Lung (tissue), 12 donors: Measurements from ENCODE around the gene GGA1. TPM values are rescaled to one million over a fixed set of nuclear protein-coding genes. Genes with fewer than 3 reads are reported as not detected.

Experiments used
- ATAC-seq: fragments of 200-7000 bp; cut with Tn5 transposase; one replicate; pipeline ENCODE4 v1.9.1; 2020; ENCODE audit warnings: moderate number of reproducible peaks; ENCODE audit not compliant: insufficient read depth, low FRiP score
- DNase-seq, 3 donors: peaks; one replicate each; pipeline ENCODE4 v3.0.0-alpha.2; 2013 to 2017
- H3K27ac ChIP-seq, 2 donors: one replicate each; pipeline ENCODE4 v1.5.1; 2013; ENCODE audit warnings: mild to moderate bottlenecking in 2 of 2, moderate library complexity in 2 of 2, control low read depth in 1 of 2, inconsistent platforms in 1 of 2, low read depth in 1 of 2, low read length in 1 of 2
- H3K27me3 ChIP-seq, 3 donors: one replicate each; pipeline ENCODE4 v1.5.1; 2013; ENCODE audit warnings: low read length in 2 of 3; ENCODE audit not compliant: control insufficient read depth in 3 of 3, insufficient read depth in 3 of 3
- H3K36me3 ChIP-seq, 4 donors: one replicate each; pipeline ENCODE4 v1.5.1; 2013; ENCODE audit warnings: low read length in 4 of 4, mild to moderate bottlenecking in 1 of 4, moderate library complexity in 1 of 4; ENCODE audit not compliant: control insufficient read depth in 4 of 4, insufficient read depth in 4 of 4
- H3K4me1 ChIP-seq, 5 donors: one replicate each; pipeline ENCODE4 v1.5.1; 2013; ENCODE audit warnings: low read length in 5 of 5, mild to moderate bottlenecking in 2 of 5, moderate library complexity in 1 of 5; ENCODE audit not compliant: control insufficient read depth in 5 of 5, insufficient read depth in 5 of 5
- H3K4me3 ChIP-seq: one replicate; pipeline ENCODE4 v1.5.1; 2013; ENCODE audit warnings: mild to moderate bottlenecking, control low read depth, moderate library complexity
- H3K9ac ChIP-seq, 2 donors: one replicate each; pipeline ENCODE4 v1.5.1; 2013; ENCODE audit warnings: low read length in 2 of 2, control low read depth in 1 of 2; ENCODE audit not compliant: insufficient read depth in 1 of 2
- H3K9me3 ChIP-seq, 4 donors: one replicate each; pipeline ENCODE4 v1.5.1; 2013; ENCODE audit warnings: low read length in 3 of 4, mild to moderate bottlenecking in 1 of 4, moderate library complexity in 1 of 4; ENCODE audit not compliant: control insufficient read depth in 4 of 4, insufficient read depth in 3 of 4
- CTCF ChIP-seq: IDR thresholded peaks from 2 replicates; pipeline ENCODE4 v1.5.1; 2012; ENCODE audit warnings: mild to moderate bottlenecking; ENCODE audit errors: control extremely low read depth, extremely low read depth
- WGBS, 2 donors: extraction: QIAGEN DNeasy Blood & Tissue Kit; methylation state at CpG; one replicate each; pipeline ENCODE4 v1.1.7; 2013; 5-methylcytosine and 5-hydroxymethylcytosine counted together
- polyA plus RNA-seq, 2 donors: library from polyadenylated mRNA; stranded (reverse); fragments of 200-250 nt; gene quantifications; one replicate each; pipeline ENCODE4 v1.2.1, GENCODE V29; 2013
- total RNA-seq, 2 donors: library from RNA; depleted of rRNA in 1 of 2; stranded (reverse); fragments of >200 nt in 1 of 2; gene quantifications; one replicate each; pipeline ENCODE4 v1.2.1, GENCODE V29; 2014 to 2021
- donor health status: control.
- donor health status: control.
- donor health status: Bipolar disorder and iron deficiency.
- donor health status: healthy.
- donor health status: DM: yes; HTN: yes; CAD: no.

GGA1 gene
- total and polyA plus RNA-seq, 4 donors, result 51.5 to 72.4 (median 57.5) TPM

GRCh38 chr22:37679670-37680069 is 71.0 kb downstream of the GGA1 start:
- H3K27ac ChIP-seq, result peak overlapping the region in 1 of 2 donors; percentile 32

GRCh38 chr22:37680191-37680851 is 71.7 kb downstream of the GGA1 start:
- no peak for TF ChIP-seq CTCF
- Histone ChIP-seq H3K36me3 (peaks cover 0 to 7% (median 4%) of the 10 kb centered on the region in 4 donors), H3K9me3 (no peaks in the 10 kb centered on the region), H3K4me1 (peaks cover 0 to 8% (median 3%) of the 10 kb centered on the region in 5 donors), H3K4me3 (no peak overlapping the region), H3K27ac (peak overlapping the region in 1 of 2 donors; percentile 32), H3K27me3 (no peaks in the 10 kb centered on the region), H3K9ac (no peak overlapping the region)
- ATAC-seq (no peak), DNase-seq (no peak)
- 86 to 89% methylated on average over 7 of the region's 7 CpGs for WGBS, 2 donors

More at GRCh38 chr22:37679670-37680069, 71.0 kb downstream of the GGA1 start:
- H3K27me3 ChIP-seq, result no peaks in the 10 kb centered on the region
- TF ChIP-seq CTCF, result no peak
- no peak for DNase-seq
- no peak overlapping the region for H3K4me3 ChIP-seq
- H3K9me3 ChIP-seq, result no peaks in the 10 kb centered on the region
- H3K36me3 ChIP-seq, result peaks cover 0 to 7% (median 4%) of the 10 kb centered on the region in 4 donors
- ATAC-seq, result no peak
- peaks cover 0 to 9% (median 5%) of the 10 kb centered on the region in 5 donors for H3K4me1 ChIP-seq
- H3K9ac ChIP-seq, result no peak overlapping the region
- 87 to 88% methylated on average over 8 of the region's 8 CpGs for WGBS, 2 donors

- WGBS, 2 donors, result 65 to 80% methylated on average over 2 of the region's 2 CpGs
- peaks cover 0 to 8% (median 5%) of the 10 kb centered on the region in 5 donors for H3K4me1 ChIP-seq
- ATAC-seq (no peak), DNase-seq (no peak)
- H3K9ac ChIP-seq, result no peak overlapping the region
- H3K36me3 ChIP-seq, result peaks cover 0 to 7% (median 4%) of the 10 kb centered on the region in 4 donors
- H3K27me3 ChIP-seq, result no peaks in the 10 kb centered on the region
- TF ChIP-seq CTCF, result no peak
- no peak overlapping the region for H3K4me3 ChIP-seq
- H3K9me3 ChIP-seq, result no peaks in the 10 kb centered on the region
- no peak overlapping the region for H3K27ac ChIP-seq
Observed at GRCh38 chr22:37681001-37681424, 72.4 kb downstream of the GGA1 start.
